PC-3 (cell line): Measurements from ENCODE around the gene PLXNA2. TPM values are rescaled to one million over a fixed set of nuclear protein-coding genes. Genes with fewer than 3 reads are reported as not detected.

Experiments used
- ATAC-seq: fragments of 200-7000 bp; cut with Tn5 transposase; 2 replicates; pipeline ENCODE4 v1.9.1; 2020; ENCODE audit warnings: mild to moderate bottlenecking, moderate library complexity
- BruUV-seq: library from RNA; stranded (reverse); fragments of 400-500 nt; replicated peaks from 2 replicates; lab custom pipeline; 2021; lab: Mats Ljungman, UMichigan
- CTCF ChIA-PET: fragments of 300-600 bp; sonication (Branson Sonifier 250); formaldehyde crosslinking; loops from one replicate; lab custom pipeline; 2022; ENCODE audit warnings: antibody characterized with exemption; lab: Charles Lee
- POLR2A ChIA-PET: fragments of 300-600 bp; sonication (Branson Sonifier 250); formaldehyde crosslinking; loops from one replicate; lab custom pipeline; 2022; ENCODE audit warnings: antibody characterized with exemption; ENCODE audit not compliant: unreplicated experiment; lab: Charles Lee
- DNase-seq: peaks from one replicate; pipeline ENCODE4 v3.0.0-alpha.2; 2015
- H2AFZ ChIP-seq: fragments of 300-600 bp; sonication (generic); 2 replicates; pipeline ENCODE4 v1.6.0; 2016; ENCODE audit warnings: antibody characterized with exemption, low read length
- H3F3A ChIP-seq: fragments of 300-600 bp; sonication (generic); one replicate; pipeline ENCODE4 v1.6.0; 2017; ENCODE audit warnings: antibody characterized with exemption, low read length, control low read depth, mild to moderate bottlenecking; ENCODE audit not compliant: unreplicated experiment
- H3K27ac ChIP-seq: fragments of 300-600 bp; sonication (generic); 2 replicates; pipeline ENCODE4 v1.5.1; 2016; ENCODE audit warnings: mild to moderate bottlenecking, low read length
- H3K27me3 ChIP-seq: fragments of 300-600 bp; sonication (generic); 2 replicates; pipeline ENCODE4 v1.6.1; 2016; ENCODE audit warnings: low read length, mixed read lengths
- H3K36me3 ChIP-seq: fragments of 300-600 bp; sonication (generic); 2 replicates; pipeline ENCODE4 v1.6.1; 2016; ENCODE audit warnings: low read depth, mixed run types, low read length, mixed read lengths
- H3K4me1 ChIP-seq: fragments of 300-600 bp; sonication (generic); 2 replicates; pipeline ENCODE4 v1.5.1; 2016; ENCODE audit warnings: low read length; ENCODE audit not compliant: insufficient read depth
- H3K4me2 ChIP-seq: fragments of 300-600 bp; sonication (generic); 2 replicates; pipeline ENCODE4 v1.6.0; 2016; ENCODE audit warnings: low read length
- H3K4me3 ChIP-seq: fragments of 300-600 bp; sonication (generic); 2 replicates; pipeline ENCODE4 v1.5.1; 2016; ENCODE audit warnings: mild to moderate bottlenecking, low read length, mixed read lengths
- H3K79me2 ChIP-seq: fragments of 300-600 bp; sonication (generic); 2 replicates; pipeline ENCODE4 v1.6.1; 2017; ENCODE audit warnings: low read length, mixed read lengths
- H3K9ac ChIP-seq: fragments of 300-600 bp; sonication (generic); 2 replicates; pipeline ENCODE4 v1.6.0; 2016; ENCODE audit warnings: mild to moderate bottlenecking, low read length
- H3K9me2 ChIP-seq: fragments of 300-600 bp; sonication (generic); replicated peaks from 2 replicates; pipeline ENCODE4 v1.6.1; 2016; ENCODE audit warnings: mixed run types, low read length, mixed read lengths
- H3K9me3 ChIP-seq: fragments of 300-600 bp; sonication (generic); 2 replicates; pipeline ENCODE4 v1.6.1; 2016; ENCODE audit warnings: low read length, mixed read lengths
- H4K20me1 ChIP-seq: fragments of 300-600 bp; sonication (generic); 2 replicates; pipeline ENCODE4 v1.6.1; 2016; ENCODE audit warnings: low read length, mixed read lengths
- CTCF ChIP-seq: fragments of 300-600 bp; sonication (generic); conservative IDR thresholded peaks from 2 replicates; pipeline ENCODE4 v1.5.1; 2017; ENCODE audit warnings: antibody characterized with exemption, low read depth, mild to moderate bottlenecking, low read length
- EZH2 ChIP-seq: fragments of 300-600 bp; sonication (generic); IDR thresholded peaks from one replicate; pipeline ENCODE4 v1.6.1; 2017; ENCODE audit warnings: antibody characterized with exemption, mild to moderate bottlenecking, low read length; ENCODE audit not compliant: unreplicated experiment
- EZH2phosphoT487 ChIP-seq: fragments of 300-600 bp; sonication (generic); IDR thresholded peaks from 2 replicates; pipeline ENCODE4 v1.6.1; 2018; ENCODE audit warnings: mild to moderate bottlenecking, antibody characterized with exemption, low read length, borderline replicate concordance
- intact Hi-C: fragments of 100-400 bp; cut with micrococcal nuclease; formaldehyde crosslinking; loops from 2 replicates; pipeline ENCODE4 v1.9.0; 2023
- total RNA-seq: library from RNA; depleted of rRNA; stranded (reverse); fragments of >200 nt; gene quantifications from 2 replicates; pipeline ENCODE4 v1.2.3, GENCODE V29; 2014

Gene PLXNA2
- total RNA-seq, 1 experiment from 2014 or later, result 16.2 TPM

DNA sequence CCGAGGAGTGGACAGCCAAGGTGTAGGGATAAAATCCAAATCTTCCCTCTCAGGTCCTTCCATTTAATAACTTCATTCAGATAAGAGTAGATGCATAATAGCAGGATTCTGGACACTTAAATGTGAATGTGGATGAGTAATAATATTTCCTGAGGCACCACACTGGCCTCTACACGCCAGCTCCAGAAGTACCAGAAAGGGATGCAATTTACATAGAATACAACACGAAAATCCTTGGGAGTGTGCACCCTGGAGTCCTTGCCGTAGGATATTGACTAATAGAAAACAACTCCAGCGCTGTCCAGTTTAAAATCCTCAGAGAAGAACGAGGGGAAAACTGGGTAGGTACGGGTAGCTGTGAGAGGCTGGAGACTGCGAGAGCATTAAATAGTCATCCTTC lies 6.9 kb downstream of the PLXNA2 start:
- H3K27ac ChIP-seq, result no peak overlapping the region
- H3K27me3 ChIP-seq, result no peaks in the 10 kb centered on the region
- ChIA-PET CTCF (interaction anchor here (0.6 to 1.7 kb wide), 2 partner anchors 140 to 215 kb away, joined by 3 to 10 read pairs; no protein-coding TSS in a partner anchor), POLR2A (no interaction called here)
- H3K4me3 ChIP-seq, result no peak overlapping the region
- no peaks in the 10 kb centered on the region for H3K9me2 ChIP-seq
- DNase-seq (no peak), ATAC-seq (no peak)
- H3K4me1 ChIP-seq, result peaks cover 20% of the 10 kb centered on the region
- H2AFZ ChIP-seq, result no peak overlapping the region
- BruUV-seq, result no TSS peak
- H3K9ac ChIP-seq, result no peak overlapping the region
- no peaks in the 10 kb centered on the region for H3K9me3 ChIP-seq
- peaks cover 57% of the 10 kb centered on the region for H3K79me2 ChIP-seq
- no peak overlapping the region for H3K4me2 ChIP-seq
- no peaks in the 10 kb centered on the region for H3F3A ChIP-seq
- 0 out of 2 replicates have a peak, but pooled peaks cover 7% of the 10 kb centered on the region for H4K20me1 ChIP-seq
- H3K36me3 ChIP-seq, result no peaks in the 10 kb centered on the region
- intact Hi-C loops, result no loop called here
- TF ChIP-seq CTCF (no peak), EZH2phosphoT487 (no peak), EZH2 (no peak)

GRCh38 chr1:208235982-208236761 lies 8.0 kb downstream of the PLXNA2 start:
- DNase-seq, result no peak
- CTCF ChIA-PET, result interaction anchor here (0.6 to 1.7 kb wide), 3 partner anchors 194 to 214 kb away, joined by 3 to 10 read pairs (median 6); no protein-coding TSS in a partner anchor
- POLR2A ChIA-PET, result no interaction called here

More at GRCh38 chr1:208235982-208236761, 8.0 kb downstream of the PLXNA2 start:
- Histone ChIP-seq H3K27me3 (no peaks in the 10 kb centered on the region), H3K9me2 (no peaks in the 10 kb centered on the region), H3K79me2 (peaks cover 47% of the 10 kb centered on the region), H3K4me1 (peaks cover 29% of the 10 kb centered on the region), H3K36me3 (no peaks in the 10 kb centered on the region), H3K9ac (no peak overlapping the region), H3K4me3 (no peak overlapping the region), H4K20me1 (0 out of 2 replicates have a peak, but pooled peaks cover 7% of the 10 kb centered on the region), H3F3A (no peaks in the 10 kb centered on the region), H3K27ac (no peak overlapping the region), H2AFZ (no peak overlapping the region), H3K4me2 (no peak overlapping the region), H3K9me3 (no peaks in the 10 kb centered on the region)
- no peak for ATAC-seq
- intact Hi-C loops, result no loop called here
- no peak for TF ChIP-seq EZH2phosphoT487
- no peak for TF ChIP-seq CTCF
- TF ChIP-seq EZH2, result no peak
- BruUV-seq, result no TSS peak
